AG10803 (cell line): ENCODE data around the gene EEFSEC.

Experiments
- DNase-seq: peaks from one replicate; pipeline ENCODE4 v3.0.0; 2010; ENCODE audit warnings: low read depth
- H3K4me3 ChIP-seq: 2 replicates; pipeline ENCODE4 v1.5.1; 2011; ENCODE audit warnings: mild to moderate bottlenecking, low read length, control low read depth
- CTCF ChIP-seq: conservative IDR thresholded peaks from 2 replicates; pipeline ENCODE4 v1.5.1; 2011; ENCODE audit warnings: mild to moderate bottlenecking, low read length, control low read depth, inconsistent platforms

Gene EEFSEC

GRCh38 chr3:128449111-128449638, 295.9 kb downstream of the EEFSEC start:
- TF ChIP-seq CTCF = no peak
- DNase-seq = no peak

GRCh38 chr3:128452120-128452519, 298.8 kb downstream of the EEFSEC start:
- no peak overlapping the region for H3K4me3 ChIP-seq
- TF ChIP-seq CTCF = no peak
- DNase-seq = no peak

More at GRCh38 chr3:128449111-128449638, 295.9 kb downstream of the EEFSEC start:
- no peak overlapping the region for H3K4me3 ChIP-seq

GRCh38 chr3:128452678-128453275, 299.5 kb downstream of the EEFSEC start:
- TF ChIP-seq CTCF = no peak
- DNase-seq = no peak
- no peak overlapping the region for H3K4me3 ChIP-seq

GRCh38 chr3:128453501-128454309, 300.4 kb downstream of the EEFSEC start:
- no peak overlapping the region for H3K4me3 ChIP-seq
- TF ChIP-seq CTCF = no peak
- no peak for DNase-seq

- no peak overlapping the region for H3K4me3 ChIP-seq
- no peak for DNase-seq
- TF ChIP-seq CTCF = no peak
Measured at GRCh38 chr3:128454310-128454618, 301.0 kb downstream of the EEFSEC start.

- no peak for DNase-seq
- no peak overlapping the region for H3K4me3 ChIP-seq
- TF ChIP-seq CTCF = no peak
Measured at GRCh38 chr3:128455116-128455515, 301.8 kb downstream of the EEFSEC start.
